ENCODE results near the gene ALG8. TPM values are rescaled to one million over a fixed set of nuclear protein-coding genes. Genes with fewer than 3 reads are reported as not detected.

ALG8 gene
- polyA plus RNA-seq, 1 donor from 2014 or later, result 42.1 TPM

- Histone ChIP-seq H3K9me2 (ENCODE audit: insufficient read depth, low read length) (no peaks in the 10 kb centered on the region), H3K27ac (ENCODE audit: low read length) (no peak within 1 kb of the TSS), H3K9ac (ENCODE audit: low read length) (no peak within 1 kb of the TSS), H3K27me3 (ENCODE audit: insufficient read depth, low read depth, low read length) (no peaks in the 10 kb centered on the region), H3K4me3 (ENCODE audit: low read length) (no peak within 1 kb of the TSS), H3K4me2 (ENCODE audit: low read length) (no peak within 1 kb of the TSS), H2AFZ (ENCODE audit: low read depth, low read length) (no peak within 1 kb of the TSS), H3K9me3 (ENCODE audit: low read length) (no peaks in the 10 kb centered on the region), H3F3A (ENCODE audit: insufficient read depth, low read length, poor library complexity, severe bottlenecking) (no peaks in the 10 kb centered on the region), H4K20me1 (ENCODE audit: insufficient read depth) (no peaks in the 10 kb centered on the region), H3K79me2 (replicated peaks; ENCODE audit: insufficient read depth, low read length) (no peaks in the 10 kb centered on the region), H3K36me3 (ENCODE audit: insufficient read depth, low read length) (no peaks in the 10 kb centered on the region)
- TF ChIP-seq CTCF (IDR thresholded peaks at IDR 0.05; ENCODE audit: poor library complexity, severe bottlenecking), result no peak
- no peak for TF ChIP-seq SMC3 (conservative IDR thresholded peaks at IDR 0.05; ENCODE audit: poor library complexity)
- TF ChIP-seq REST (IDR thresholded peaks at IDR 0.05; ENCODE audit: borderline replicate concordance), result no peak
- TF ChIP-seq EZH2 (IDR thresholded peaks at IDR 0.05; ENCODE audit: borderline replicate concordance, insufficient read depth, low read length, poor library complexity, severe bottlenecking), result no peak
- no peak for TF ChIP-seq TAF1 (IDR thresholded peaks at IDR 0.05; ENCODE audit: low read depth)
- TF ChIP-seq RAD21 (conservative IDR thresholded peaks at IDR 0.05), result no peak
- no peak for TF ChIP-seq POLR2AphosphoS5 (IDR thresholded peaks at IDR 0.05)
Observed at GRCh38 chr11:78063440-78064181, 75.8 kb downstream of the ALG8 start, which contains the start of gene THRSP. Gene THRSP (plus strand): TSS chr11:78063861. CDS start chr11:78063882, 21 bp downstream.

GRCh38 chr11:78062671-78063070 is 76.8 kb downstream of the ALG8 start:
- TF ChIP-seq MXI1 (conservative IDR thresholded peaks at IDR 0.05; ENCODE audit: poor library complexity, severe bottlenecking), result no peak
- TF ChIP-seq CTCF (IDR thresholded peaks at IDR 0.05; ENCODE audit: poor library complexity, severe bottlenecking), result no peak
- no peak for TF ChIP-seq EZH2 (IDR thresholded peaks at IDR 0.05; ENCODE audit: borderline replicate concordance, insufficient read depth, low read length, poor library complexity, severe bottlenecking)
- TF ChIP-seq POLR2AphosphoS5 (IDR thresholded peaks at IDR 0.05), result no peak
- TF ChIP-seq EP300 (conservative IDR thresholded peaks at IDR 0.05; ENCODE audit: poor library complexity, severe bottlenecking), result no peak
- TF ChIP-seq REST (IDR thresholded peaks at IDR 0.05; ENCODE audit: borderline replicate concordance), result no peak
- no peak for TF ChIP-seq RAD21 (conservative IDR thresholded peaks at IDR 0.05)
- no peak for TF ChIP-seq SMC3 (conservative IDR thresholded peaks at IDR 0.05; ENCODE audit: poor library complexity)
- TF ChIP-seq TAF1 (IDR thresholded peaks at IDR 0.05; ENCODE audit: low read depth), result no peak
- Histone ChIP-seq H3K9me2 (ENCODE audit: insufficient read depth, low read length) (no peaks in the 10 kb centered on the region), H3K9ac (ENCODE audit: low read length) (no peak overlapping the region), H3K36me3 (ENCODE audit: insufficient read depth, low read length) (no peaks in the 10 kb centered on the region), H3K4me3 (ENCODE audit: low read length) (no peak overlapping the region), H3K27me3 (ENCODE audit: insufficient read depth, low read depth, low read length) (no peaks in the 10 kb centered on the region), H3K27ac (ENCODE audit: low read length) (no peak overlapping the region), H3K4me2 (ENCODE audit: low read length) (no peak overlapping the region), H3F3A (ENCODE audit: insufficient read depth, low read length, poor library complexity, severe bottlenecking) (no peaks in the 10 kb centered on the region), H2AFZ (ENCODE audit: low read depth, low read length) (no peak overlapping the region), H3K9me3 (ENCODE audit: low read length) (no peaks in the 10 kb centered on the region), H4K20me1 (ENCODE audit: insufficient read depth) (no peaks in the 10 kb centered on the region), H3K79me2 (replicated peaks; ENCODE audit: insufficient read depth, low read length) (no peaks in the 10 kb centered on the region)
